IMR-90 (cell line): ENCODE results near the gene TRIM37. TPM values are rescaled to one million over a fixed set of nuclear protein-coding genes. Genes with fewer than 3 reads are reported as not detected.

Experiments
- ATAC-seq: fragments of 200-7000 bp; cut with Tn5 transposase; 2 replicates; pipeline ENCODE4 v1.9.1; 2020; ENCODE audit warnings: low read depth, mild to moderate bottlenecking, moderate library complexity
- BruUV-seq: library from RNA; stranded (reverse); fragments of 400-500 nt; replicated peaks from 2 replicates; lab custom pipeline; 2021; lab: Mats Ljungman, UMichigan
- CTCF ChIA-PET: fragments of 300-600 bp; formaldehyde crosslinking; extraction: SDS; loops from one replicate; lab custom pipeline; 2021; ENCODE audit warnings: antibody characterized with exemption; lab: Yijun Ruan, JAX
- POLR2A ChIA-PET: fragments of 300-600 bp; sonication (Branson Sonifier 250); formaldehyde crosslinking; loops from one replicate; lab custom pipeline; 2022; ENCODE audit warnings: antibody characterized with exemption; ENCODE audit not compliant: unreplicated experiment; lab: Charles Lee
- DNase-seq: peaks from one replicate; pipeline ENCODE4 v3.0.0; 2013
- H2AFZ ChIP-seq: replicated peaks from 2 replicates; pipeline ENCODE3; 2013; ENCODE audit warnings: low read length, mild to moderate bottlenecking; ENCODE audit not compliant: poor library complexity
- H2AK5ac ChIP-seq: 2 replicates; pipeline ENCODE4 v1.6.1; 2013; ENCODE audit warnings: low read depth, low read length, inconsistent platforms
- H2AK9ac ChIP-seq: replicated peaks from 2 replicates; pipeline ENCODE3; 2013; ENCODE audit warnings: mild to moderate bottlenecking, low read depth, low read length, moderate library complexity; ENCODE audit not compliant: poor library complexity
- H2BK120ac ChIP-seq: 2 replicates; pipeline ENCODE4 v1.6.1; 2013; ENCODE audit warnings: low read depth, low read length, inconsistent platforms
- H2BK15ac ChIP-seq: 3 replicates; pipeline ENCODE4 v1.6.1; 2013; ENCODE audit warnings: low read depth, low read length, inconsistent platforms
- H2BK20ac ChIP-seq: 2 replicates; pipeline ENCODE4 v1.6.1; 2013; ENCODE audit warnings: low read depth, mild to moderate bottlenecking, inconsistent platforms, low read length, moderate library complexity
- H2BK5ac ChIP-seq: 2 replicates; pipeline ENCODE4 v1.6.1; 2013; ENCODE audit warnings: mild to moderate bottlenecking, low read depth, low read length, inconsistent platforms; ENCODE audit not compliant: poor library complexity, severe bottlenecking
- H3K14ac ChIP-seq: replicated peaks from 2 replicates; pipeline ENCODE4 v1.6.1; 2013; ENCODE audit warnings: low read depth, low read length, inconsistent platforms
- H3K18ac ChIP-seq: 2 replicates; pipeline ENCODE4 v1.6.1; 2013; ENCODE audit warnings: low read depth, low read length, control low read depth
- H3K23ac ChIP-seq: 2 replicates; pipeline ENCODE4 v1.6.1; 2013; ENCODE audit warnings: low read depth, low read length, inconsistent platforms
- H3K27ac ChIP-seq: 2 replicates; pipeline ENCODE4 v1.5.1; 2013; ENCODE audit warnings: mild to moderate bottlenecking, control low read depth, low read length; ENCODE audit not compliant: insufficient read depth
- H3K27me3 ChIP-seq: 2 replicates; pipeline ENCODE4 v1.6.1; 2013; ENCODE audit warnings: low read length; ENCODE audit not compliant: control insufficient read depth, insufficient read depth
- H3K36me3 ChIP-seq: 2 replicates; pipeline ENCODE4 v1.6.1; 2013; ENCODE audit warnings: low read length, mixed read lengths; ENCODE audit not compliant: control insufficient read depth, insufficient read depth
- H3K4ac ChIP-seq: 2 replicates; pipeline ENCODE4 v1.6.1; 2013; ENCODE audit warnings: low read depth, low read length, inconsistent platforms
- H3K4me1 ChIP-seq: 2 replicates; pipeline ENCODE4 v1.6.1; 2013; ENCODE audit warnings: low read length, mixed read lengths; ENCODE audit not compliant: control insufficient read depth, insufficient read depth
- H3K4me2 ChIP-seq: 2 replicates; pipeline ENCODE4 v1.6.1; 2013; ENCODE audit warnings: low read depth, mild to moderate bottlenecking, control low read depth, low read length, moderate library complexity
- H3K4me3 ChIP-seq: 2 replicates; pipeline ENCODE4 v1.5.1; 2013; ENCODE audit warnings: low read depth, mild to moderate bottlenecking, control low read depth, low read length, moderate library complexity; ENCODE audit not compliant: insufficient read depth
- H3K56ac ChIP-seq: 2 replicates; pipeline ENCODE4 v1.6.1; 2013; ENCODE audit warnings: low read length, inconsistent platforms; ENCODE audit not compliant: insufficient read depth; ENCODE audit errors: extremely low read depth
- H3K79me1 ChIP-seq, 2 experiments: 2 replicates each; pipeline ENCODE4 v1.6.1; 2013; ENCODE audit warnings: low read length in 2 of 2, inconsistent platforms in 1 of 2, low read depth in 1 of 2
- H3K9ac ChIP-seq: 2 replicates; pipeline ENCODE4 v1.6.1; 2013; ENCODE audit warnings: low read depth, low read length, control low read depth
- H3K9me1 ChIP-seq: 2 replicates; pipeline ENCODE4 v1.6.1; 2013; ENCODE audit warnings: low read length, inconsistent platforms; ENCODE audit not compliant: insufficient read depth
- H3K9me3 ChIP-seq: 2 replicates; pipeline ENCODE4 v1.6.1; 2013; ENCODE audit warnings: low read length; ENCODE audit not compliant: control insufficient read depth, insufficient read depth
- H4K20me1 ChIP-seq: 2 replicates; pipeline ENCODE4 v1.6.1; 2013; ENCODE audit warnings: low read length, inconsistent platforms; ENCODE audit not compliant: insufficient read depth
- H4K5ac ChIP-seq: 2 replicates; pipeline ENCODE4 v1.6.1; 2013; ENCODE audit warnings: mild to moderate bottlenecking, low read depth, low read length, control low read depth
- H4K8ac ChIP-seq, 2 experiments: 2 replicates each; pipeline ENCODE4 v1.6.1; 2013; ENCODE audit warnings: low read depth in 2 of 2, low read length in 2 of 2, control low read depth in 1 of 2, inconsistent platforms in 1 of 2
- H4K91ac ChIP-seq: 2 replicates; pipeline ENCODE4 v1.6.1; 2013; ENCODE audit warnings: low read depth, low read length, inconsistent platforms; ENCODE audit not compliant: insufficient read depth
- CHD1 ChIP-seq: IDR thresholded peaks from 2 replicates; pipeline ENCODE4 v1.6.1; 2012; ENCODE audit warnings: low read depth, low read length, improper control_type of control experiment
- RCOR1 ChIP-seq: IDR thresholded peaks from 2 replicates; pipeline ENCODE4 v1.6.1; 2012; ENCODE audit warnings: mild to moderate bottlenecking, low read length, improper control_type of control experiment; ENCODE audit not compliant: insufficient replicate concordance
- WGBS, 2 experiments: methylation state at CpG; one replicate each; pipeline versions ENCODE4 v1.1.5 to v1.1.7; 2013; ENCODE audit warnings: missing lambda C conversion rate in 2 of 2; ENCODE audit not compliant: insufficient read length in 1 of 2; ENCODE audit errors: extremely low coverage in 2 of 2; 5-methylcytosine and 5-hydroxymethylcytosine counted together
- dilution Hi-C: fragments of 300-500 bp; cut with HindIII; formaldehyde crosslinking; loops from one replicate; pipeline ENCODE4 v1.14.3; 2018; ENCODE audit warnings: low sequenced_read_pairs; ENCODE audit not compliant: unreplicated experiment
- in situ Hi-C: fragments of 300-500 bp; cut with MboI; formaldehyde crosslinking; loops from 3 replicates; pipeline ENCODE4 v1.14.3; 2019; ENCODE audit warnings: low sequenced_read_pairs, inconsistent platforms, mixed read lengths
- intact Hi-C: fragments of 100-400 bp; cut with micrococcal nuclease; formaldehyde crosslinking; loops from 2 replicates; pipeline ENCODE4 v1.10.0; 2022
- polyA plus RNA-seq, 3 experiments: library from polyadenylated mRNA; depleted of rRNA; stranded (reverse); fragments of >200 nt; gene quantifications; 2 replicates each; pipeline ENCODE4 v1.2.3, GENCODE V29; 2012; ENCODE audit warnings: low replicate concordance in 1 of 3
- total RNA-seq: library from RNA; depleted of rRNA; stranded (reverse); fragments of >200 nt; gene quantifications from 2 replicates; pipeline ENCODE4 v1.2.3, GENCODE V29; 2012

The TRIM37 gene
- total and polyA plus RNA-seq, 2 of the 4 experiments (the other 2 are of a cell fraction) = 12.1 to 24.9 TPM

GRCh38 chr17:59067756-59068155, 38.9 kb downstream of the TRIM37 start:
- H4K20me1 ChIP-seq = no peaks in the 10 kb centered on the region
- no peaks in the 10 kb centered on the region for H3K27me3 ChIP-seq
- no peak overlapping the region for H2BK5ac ChIP-seq
- H4K8ac ChIP-seq = no peak overlapping the region
- H2AK5ac ChIP-seq = no peak overlapping the region
- dilution Hi-C loops (no loop called here), in situ Hi-C loops (no loop called here), intact Hi-C loops (no loop called here)
- H3K18ac ChIP-seq = no peak overlapping the region
- no peak overlapping the region for H4K5ac ChIP-seq
- no peak overlapping the region for H3K4me2 ChIP-seq
- no peak for TF ChIP-seq RCOR1
- no peak for TF ChIP-seq CHD1
- no peak overlapping the region for H4K91ac ChIP-seq
- H3K14ac ChIP-seq = no peak overlapping the region
- no peak overlapping the region for H3K56ac ChIP-seq
- no peaks in the 10 kb centered on the region for H3K4me1 ChIP-seq
- POLR2A ChIA-PET = no interaction called here
- H2BK120ac ChIP-seq = no peak overlapping the region
- no peak overlapping the region for H3K27ac ChIP-seq
- BruUV-seq = no TSS peak
- no peaks in the 10 kb centered on the region for H3K9me1 ChIP-seq
- peaks cover 10% of the 10 kb centered on the region; the same call in 1 of the 2 replicates for H3K36me3 ChIP-seq
- CTCF ChIA-PET = no interaction called here
- no peak overlapping the region for H3K4me3 ChIP-seq
- H3K79me1 ChIP-seq = peaks cover 2 to 4% of the 10 kb centered on the region in 2 experiments; a peak in 2 of 4 replicates
- no peak for DNase-seq
- H2BK20ac ChIP-seq = no peak overlapping the region
- H3K4ac ChIP-seq = no peak overlapping the region
- H2AK9ac ChIP-seq = no peak overlapping the region
- 100% methylated on average over 2 of the region's 6 CpGs; no CpG with 5 or more reads in 1 of the 2 experiments for WGBS, 2 experiments
- H2AFZ ChIP-seq = no peak overlapping the region
- H3K9ac ChIP-seq = no peak overlapping the region
- no peaks in the 10 kb centered on the region for H3K9me3 ChIP-seq
- no peak overlapping the region for H2BK15ac ChIP-seq
- no peak overlapping the region for H3K23ac ChIP-seq
- no peak for ATAC-seq
